ENCODE measurements around the gene RAD54L.

GRCh38 chr1:46275030-46275337 is 27.4 kb downstream of the RAD54L start:
- TF ChIP-seq CTCF (conservative IDR thresholded peaks at IDR 0.05 in 1 of 2, IDR thresholded peaks at IDR 0.05 in 1 of 2; ENCODE audit: low read depth in 1 of 2, low read length in 2 of 2) (no peak), EZH2 (IDR thresholded peaks at IDR 0.05; ENCODE audit: low read length, missing control alignments) (no peak)

All from fibroblast of lung (primary cell).